HL-60 (cell line): ENCODE data around the gene NEK5.
"Not testable (repeated sequence)": the region's sequence is repeated elsewhere in the genome, so short reads cannot be mapped to it uniquely, and the experiment has no call there.

Experiments used
- DNase-seq, 2 experiments: peaks; one replicate each; pipeline ENCODE4 v3.0.0-alpha.2; 2010 to 2020; ENCODE audit warnings: low read depth in 1 of 2, low spot score in 1 of 2
- H3K27ac ChIP-seq: fragments of 250-450 bp; sonication (Bioruptor Pico); replicated peaks from 2 replicates; pipeline ENCODE4 v1.5.1; 2020; ENCODE audit warnings: mild to moderate bottlenecking, moderate library complexity
- H3K27me3 ChIP-seq: fragments of 250-450 bp; sonication (Bioruptor Pico); 2 replicates; pipeline ENCODE4 v1.5.1; 2021; ENCODE audit warnings: mild to moderate bottlenecking, moderate library complexity; ENCODE audit not compliant: insufficient read depth, poor library complexity, severe bottlenecking
- H3K4me3 ChIP-seq: replicated peaks from 2 replicates; pipeline ENCODE4 v1.5.1; 2011; ENCODE audit warnings: mild to moderate bottlenecking, control low read depth, low read length; ENCODE audit not compliant: insufficient read depth
- GABPA ChIP-seq: IDR thresholded peaks from 2 replicates; pipeline ENCODE4 v1.6.1; 2012; ENCODE audit warnings: low read depth
- POLR2AphosphoS5 ChIP-seq: IDR thresholded peaks from 2 replicates; pipeline ENCODE4 v1.6.1; 2012; ENCODE audit warnings: low read depth
- SPI1 ChIP-seq: IDR thresholded peaks from 2 replicates; pipeline ENCODE4 v1.6.1; 2012; ENCODE audit warnings: low read depth, mild to moderate bottlenecking, borderline replicate concordance
- TF ChIP-seq, protein P1 (sequence below): IDR thresholded peaks from one replicate; pipeline ENCODE4 v1.5.1; 2011; ENCODE audit warnings: low read length, control low read depth, inconsistent platforms; ENCODE audit not compliant: insufficient read depth
- TF ChIP-seq, protein P2 (sequence below): IDR thresholded peaks from 2 replicates; pipeline ENCODE4 v1.6.1; 2012; ENCODE audit warnings: low read depth; ENCODE audit not compliant: insufficient replicate concordance

The NEK5 gene

DNA sequence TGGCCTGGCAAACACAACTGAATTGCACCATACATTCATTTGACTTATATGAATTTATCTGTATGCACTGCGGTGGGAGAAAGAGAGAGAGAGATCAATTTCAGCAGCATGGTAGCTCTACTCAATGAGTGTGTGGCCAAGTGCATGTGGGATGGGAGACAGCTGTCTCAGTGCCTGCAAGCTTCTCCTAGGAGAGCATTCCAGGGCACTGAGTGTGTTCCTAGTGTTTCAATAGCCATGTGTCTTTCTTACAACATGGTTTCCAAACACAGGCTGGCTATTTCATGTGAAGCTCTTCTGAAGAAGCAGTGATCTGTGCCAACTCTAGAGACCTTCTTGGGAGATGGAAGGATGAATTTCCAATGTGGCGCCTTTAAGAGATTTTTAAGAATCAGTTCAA lies 43.5 kb downstream of the NEK5 start:
- H3K27ac ChIP-seq, result no peak overlapping the region
- DNase-seq, result no peak
- H3K27me3 ChIP-seq, result no peaks in the 10 kb centered on the region
- H3K4me3 ChIP-seq, result no peak overlapping the region
- no peak for TF ChIP-seq GABPA
- TF ChIP-seq, protein P1, sequence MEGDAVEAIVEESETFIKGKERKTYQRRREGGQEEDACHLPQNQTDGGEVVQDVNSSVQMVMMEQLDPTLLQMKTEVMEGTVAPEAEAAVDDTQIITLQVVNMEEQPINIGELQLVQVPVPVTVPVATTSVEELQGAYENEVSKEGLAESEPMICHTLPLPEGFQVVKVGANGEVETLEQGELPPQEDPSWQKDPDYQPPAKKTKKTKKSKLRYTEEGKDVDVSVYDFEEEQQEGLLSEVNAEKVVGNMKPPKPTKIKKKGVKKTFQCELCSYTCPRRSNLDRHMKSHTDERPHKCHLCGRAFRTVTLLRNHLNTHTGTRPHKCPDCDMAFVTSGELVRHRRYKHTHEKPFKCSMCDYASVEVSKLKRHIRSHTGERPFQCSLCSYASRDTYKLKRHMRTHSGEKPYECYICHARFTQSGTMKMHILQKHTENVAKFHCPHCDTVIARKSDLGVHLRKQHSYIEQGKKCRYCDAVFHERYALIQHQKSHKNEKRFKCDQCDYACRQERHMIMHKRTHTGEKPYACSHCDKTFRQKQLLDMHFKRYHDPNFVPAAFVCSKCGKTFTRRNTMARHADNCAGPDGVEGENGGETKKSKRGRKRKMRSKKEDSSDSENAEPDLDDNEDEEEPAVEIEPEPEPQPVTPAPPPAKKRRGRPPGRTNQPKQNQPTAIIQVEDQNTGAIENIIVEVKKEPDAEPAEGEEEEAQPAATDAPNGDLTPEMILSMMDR, result no peak
- TF ChIP-seq POLR2AphosphoS5, result no peak
- no peak for TF ChIP-seq SPI1
- TF ChIP-seq, protein P2, sequence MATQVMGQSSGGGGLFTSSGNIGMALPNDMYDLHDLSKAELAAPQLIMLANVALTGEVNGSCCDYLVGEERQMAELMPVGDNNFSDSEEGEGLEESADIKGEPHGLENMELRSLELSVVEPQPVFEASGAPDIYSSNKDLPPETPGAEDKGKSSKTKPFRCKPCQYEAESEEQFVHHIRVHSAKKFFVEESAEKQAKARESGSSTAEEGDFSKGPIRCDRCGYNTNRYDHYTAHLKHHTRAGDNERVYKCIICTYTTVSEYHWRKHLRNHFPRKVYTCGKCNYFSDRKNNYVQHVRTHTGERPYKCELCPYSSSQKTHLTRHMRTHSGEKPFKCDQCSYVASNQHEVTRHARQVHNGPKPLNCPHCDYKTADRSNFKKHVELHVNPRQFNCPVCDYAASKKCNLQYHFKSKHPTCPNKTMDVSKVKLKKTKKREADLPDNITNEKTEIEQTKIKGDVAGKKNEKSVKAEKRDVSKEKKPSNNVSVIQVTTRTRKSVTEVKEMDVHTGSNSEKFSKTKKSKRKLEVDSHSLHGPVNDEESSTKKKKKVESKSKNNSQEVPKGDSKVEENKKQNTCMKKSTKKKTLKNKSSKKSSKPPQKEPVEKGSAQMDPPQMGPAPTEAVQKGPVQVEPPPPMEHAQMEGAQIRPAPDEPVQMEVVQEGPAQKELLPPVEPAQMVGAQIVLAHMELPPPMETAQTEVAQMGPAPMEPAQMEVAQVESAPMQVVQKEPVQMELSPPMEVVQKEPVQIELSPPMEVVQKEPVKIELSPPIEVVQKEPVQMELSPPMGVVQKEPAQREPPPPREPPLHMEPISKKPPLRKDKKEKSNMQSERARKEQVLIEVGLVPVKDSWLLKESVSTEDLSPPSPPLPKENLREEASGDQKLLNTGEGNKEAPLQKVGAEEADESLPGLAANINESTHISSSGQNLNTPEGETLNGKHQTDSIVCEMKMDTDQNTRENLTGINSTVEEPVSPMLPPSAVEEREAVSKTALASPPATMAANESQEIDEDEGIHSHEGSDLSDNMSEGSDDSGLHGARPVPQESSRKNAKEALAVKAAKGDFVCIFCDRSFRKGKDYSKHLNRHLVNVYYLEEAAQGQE, result no peak

DNA sequence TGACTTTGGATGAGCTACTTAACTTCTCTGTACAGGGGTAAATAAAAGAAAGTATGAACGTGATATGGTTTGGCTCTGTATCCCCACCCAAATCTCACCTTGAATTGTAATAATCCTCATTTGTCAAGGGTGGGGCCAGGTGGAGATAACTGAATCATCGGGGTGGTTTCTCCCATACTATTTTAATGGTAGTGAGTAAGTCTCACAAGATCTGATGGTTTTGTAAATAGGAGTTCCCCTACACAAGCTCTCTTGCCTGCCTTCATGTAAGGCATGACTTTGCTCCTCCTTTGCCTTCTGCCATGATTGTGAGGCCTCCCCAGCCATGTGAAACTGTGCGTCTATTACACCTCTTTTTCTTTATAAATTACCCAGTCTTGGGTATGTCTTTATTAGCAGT lies 43.9 kb downstream of the NEK5 start:
- not testable (repeated sequence) for H3K27ac ChIP-seq, H3K4me3 ChIP-seq, DNase-seq, H3K27me3 ChIP-seq

DNA sequence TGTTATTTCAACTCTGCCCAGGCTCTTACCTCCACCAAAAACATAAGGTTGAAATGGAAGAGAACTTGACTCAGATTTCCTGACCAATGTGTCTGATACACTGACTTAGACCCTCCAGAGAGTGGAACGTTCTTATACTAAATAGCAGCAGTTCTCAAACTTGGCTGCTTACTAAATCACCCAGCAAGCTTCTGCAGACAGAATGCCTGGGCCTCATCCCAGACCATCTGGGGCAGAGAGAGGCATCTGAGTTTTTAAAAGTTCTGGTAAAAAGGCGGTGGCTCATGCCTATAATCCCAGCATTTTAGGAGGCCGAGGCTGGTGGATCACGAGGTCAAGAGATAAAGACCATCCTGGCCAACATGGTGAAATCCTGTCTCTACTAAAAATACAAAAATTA lies 46.3 kb downstream of the NEK5 start:
- DNase-seq, result no peak
- Histone ChIP-seq H3K27ac (no peak overlapping the region), H3K27me3 (peaks cover 3% of the 10 kb centered on the region), H3K4me3 (no peak overlapping the region)
- TF ChIP-seq SPI1, result no peak
- TF ChIP-seq POLR2AphosphoS5, result no peak
- TF ChIP-seq GABPA, result no peak
- TF ChIP-seq, protein P1, result no peak
- TF ChIP-seq, protein P2, result no peak

DNA sequence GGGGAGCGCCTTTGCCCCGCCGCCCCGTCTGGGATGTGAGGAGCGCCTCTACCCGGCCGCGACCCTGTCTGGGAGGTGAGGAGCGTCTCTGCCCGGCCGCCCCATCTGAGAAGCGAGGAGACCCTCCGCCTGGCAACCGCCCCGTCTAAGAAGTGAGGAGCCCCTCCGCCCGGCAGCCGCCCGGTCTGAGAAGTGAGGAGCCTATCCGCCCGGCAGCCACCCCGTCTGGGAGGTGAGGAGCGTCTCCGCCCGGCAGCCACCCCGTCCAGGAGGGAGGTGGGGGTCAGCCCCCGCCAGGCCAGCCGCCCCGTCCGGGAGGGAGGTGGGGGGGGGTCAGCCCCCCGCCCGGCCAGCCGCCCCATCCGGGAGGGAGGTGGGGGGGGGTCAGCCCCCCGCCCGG lies 49.0 kb downstream of the NEK5 start:
- not testable (repeated sequence) for H3K27ac ChIP-seq, DNase-seq, H3K4me3 ChIP-seq
- peaks cover 11% of the 10 kb centered on the region for H3K27me3 ChIP-seq

DNA sequence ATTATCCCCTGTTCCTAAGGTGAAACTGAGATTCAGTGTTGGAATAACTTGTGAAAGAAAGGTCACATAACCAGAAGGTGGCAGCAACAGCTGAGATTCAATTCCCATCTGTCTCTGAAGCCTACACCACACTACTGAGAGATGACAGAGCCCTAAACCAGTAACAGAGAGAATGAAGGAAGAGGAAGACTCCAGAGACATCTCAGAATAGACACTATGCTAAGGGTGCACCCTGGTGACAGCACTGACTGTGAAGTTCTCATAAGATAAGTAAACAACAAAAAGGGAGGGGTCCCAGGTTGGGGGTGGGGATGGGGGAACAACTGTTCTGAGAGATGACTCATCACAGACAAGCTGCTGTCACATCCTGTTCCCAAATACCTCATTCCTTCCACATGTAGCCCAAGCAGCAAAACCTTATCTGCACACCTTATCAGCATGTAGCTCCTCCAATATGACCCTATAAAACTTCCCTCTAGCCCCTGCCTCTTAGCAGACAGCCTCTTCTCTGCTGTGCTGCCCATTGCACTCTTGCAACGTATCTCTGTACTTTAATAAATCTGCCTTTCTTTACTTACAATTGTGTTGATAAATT lies 57.8 kb downstream of the NEK5 start:
- DNase-seq, result peak in 1 of 2 experiments; percentile 19
- Histone ChIP-seq H3K27me3 (peaks cover 7% of the 10 kb centered on the region), H3K4me3 (no peak overlapping the region), H3K27ac (no peak overlapping the region)
- TF ChIP-seq, protein P1, result no peak
